HepG2 (cell line): ENCODE results near the gene PGPEP1. TPM values are rescaled to one million over a fixed set of nuclear protein-coding genes. Genes with fewer than 3 reads are reported as not detected.

Experiments used
- ATAC-seq: fragments of 200-7000 bp; cut with Tn5 transposase; 3 replicates; pipeline ENCODE4 v1.9.1; 2020; ENCODE audit warnings: mild to moderate bottlenecking, moderate library complexity
- BruUV-seq: library from RNA; stranded (reverse); fragments of 400-500 nt; replicated peaks from 2 replicates; lab custom pipeline; 2021; lab: Mats Ljungman, UMichigan
- CTCF ChIA-PET: fragments of 300-600 bp; formaldehyde crosslinking; extraction: SDS; loops from one replicate; lab custom pipeline; 2021; ENCODE audit warnings: low total read pairs, inconsistent platforms, low intra/inter-chr PET ratio; lab: Yijun Ruan, JAX
- POLR2A ChIA-PET: fragments of 350-600 bp; sonication (Branson Sonifier 250); formaldehyde crosslinking; loops from one replicate; lab custom pipeline; 2020; ENCODE audit warnings: antibody characterized with exemption, inconsistent platforms; lab: Yijun Ruan, JAX
- DNase-seq: peaks from one replicate; pipeline ENCODE4 v3.0.0-alpha.2; 2015; ENCODE audit warnings: low spot score
- FAIRE-seq: peaks from 3 replicates; lab custom pipeline; 2011; peaks lifted over from hg19 to GRCh38; lab: Jason Lieb, UNC
- H2AFZ ChIP-seq: one replicate; pipeline ENCODE4 v1.6.1; 2011; ENCODE audit warnings: low read length, inconsistent platforms
- H3K27ac ChIP-seq: fragments of 300-600 bp; 3 replicates; pipeline ENCODE4 v1.8.0; 2011; ENCODE audit warnings: mixed run types, mild to moderate bottlenecking, mixed read lengths, low read length, inconsistent platforms; ENCODE audit not compliant: insufficient read depth; ENCODE audit errors: extremely low read length
- H3K27me3 ChIP-seq, 2 experiments: fragments of 200-600 bp in 1 of 2; 2 replicates in 1 of 2; 3 replicates in 1 of 2; pipeline versions ENCODE4 v1.6.0 to v1.8.0; 2011; ENCODE audit warnings: low read length in 2 of 2, mild to moderate bottlenecking in 2 of 2, moderate library complexity in 2 of 2, inconsistent platforms in 1 of 2; ENCODE audit not compliant: insufficient read depth in 2 of 2, control insufficient read depth in 1 of 2
- H3K36me3 ChIP-seq, 2 experiments: fragments of 200-600 bp in 1 of 2; replicated peaks in 1 of 2; 2 replicates in 1 of 2; 3 replicates in 1 of 2; pipeline versions ENCODE4 v1.5.1 to v1.8.0; 2011; ENCODE audit warnings: low read length in 2 of 2, inconsistent platforms in 1 of 2; ENCODE audit not compliant: insufficient read depth in 2 of 2, control insufficient read depth in 1 of 2
- H3K4me1 ChIP-seq: 2 replicates; pipeline ENCODE4 v1.5.1; 2012; ENCODE audit warnings: low read length, inconsistent platforms; ENCODE audit not compliant: insufficient read depth
- H3K4me2 ChIP-seq: 2 replicates; pipeline ENCODE4 v1.6.0; 2011; ENCODE audit warnings: low read depth, low read length, inconsistent platforms
- H3K4me3 ChIP-seq, 3 experiments: fragments of 200-600 bp in 1 of 3; sonication (generic), shearing (Covaris generic) in 1 of 3; replicated peaks in 1 of 3; 2 replicates each; pipeline ENCODE4 v1.5.1; 2011 to 2016; ENCODE audit warnings: low read length in 3 of 3, inconsistent platforms in 2 of 3, low read depth in 2 of 3, mild to moderate bottlenecking in 2 of 3, control low read depth in 1 of 3, mixed read lengths in 1 of 3; ENCODE audit not compliant: insufficient read depth in 1 of 3
- H3K79me2 ChIP-seq: one replicate; pipeline ENCODE4 v1.6.1; 2011; ENCODE audit warnings: low read length, inconsistent platforms; ENCODE audit not compliant: insufficient read depth
- H3K9ac ChIP-seq: 2 replicates; pipeline ENCODE4 v1.6.0; 2011; ENCODE audit warnings: mild to moderate bottlenecking, low read depth, low read length, inconsistent platforms; ENCODE audit not compliant: insufficient read depth
- H3K9me3 ChIP-seq: 2 replicates; pipeline ENCODE4 v1.5.1; 2012; ENCODE audit warnings: mild to moderate bottlenecking, low read length
- H4K20me1 ChIP-seq: 2 replicates; pipeline ENCODE4 v1.6.0; 2011; ENCODE audit warnings: inconsistent platforms, mild to moderate bottlenecking, low read length, moderate library complexity; ENCODE audit not compliant: insufficient read depth
- AKNA ChIP-seq: sonication (generic); formaldehyde crosslinking; IDR thresholded peaks from 2 replicates; pipeline ENCODE4 v1.4.0; 2020; ENCODE audit warnings: missing genetic modification reagents, borderline replicate concordance
- CCDC6 ChIP-seq: sonication (generic); formaldehyde crosslinking; IDR thresholded peaks from 2 replicates; pipeline ENCODE4 v1.8.1; 2022; ENCODE audit warnings: mild to moderate bottlenecking, missing genetic modification reagents, moderate library complexity
- FOXO1 ChIP-seq: sonication (generic); formaldehyde crosslinking; IDR thresholded peaks from 2 replicates; pipeline ENCODE4 v1.4.0; 2020; ENCODE audit warnings: missing genetic modification reagents
- KDM5B ChIP-seq: sonication (generic); formaldehyde crosslinking; IDR thresholded peaks from 2 replicates; pipeline ENCODE4 v1.4.0; 2020; ENCODE audit warnings: missing genetic modification reagents, mild to moderate bottlenecking, borderline replicate concordance
- MED8 ChIP-seq: sonication (generic); formaldehyde crosslinking; IDR thresholded peaks from 2 replicates; pipeline ENCODE4 v1.8.1; 2023; ENCODE audit warnings: mild to moderate bottlenecking, missing genetic modification reagents; ENCODE audit not compliant: insufficient replicate concordance
- NR2F2 ChIP-seq: IDR thresholded peaks from 2 replicates; pipeline ENCODE4 v1.6.1; 2012; ENCODE audit warnings: low read depth, inconsistent platforms, borderline replicate concordance
- PAF1 ChIP-seq: IDR thresholded peaks from 2 replicates; pipeline ENCODE4 v1.6.1; 2016; ENCODE audit warnings: missing genetic modification reagents, missing compliant biosample characterization
- PAXIP1 ChIP-seq: sonication (generic); formaldehyde crosslinking; conservative IDR thresholded peaks from 2 replicates; pipeline ENCODE4 v1.4.0; 2020; ENCODE audit warnings: mild to moderate bottlenecking, missing genetic modification reagents, moderate library complexity
- PPARG ChIP-seq: conservative IDR thresholded peaks from 2 replicates; pipeline ENCODE4 v1.6.1; 2016; ENCODE audit warnings: missing biosample characterization, missing genetic modification reagents
- ZBTB7B ChIP-seq: sonication (generic); formaldehyde crosslinking; IDR thresholded peaks from 2 replicates; pipeline ENCODE4 v1.4.0; 2020; ENCODE audit warnings: missing genetic modification reagents
- WGBS: methylation state at CpG from one replicate; pipeline ENCODE4 v1.1.6; 2017; ENCODE audit warnings: low lambda C conversion rate; 5-methylcytosine and 5-hydroxymethylcytosine counted together
- in situ Hi-C: cut with HindIII; loops from 2 replicates; pipeline ENCODE4 v1.10.0; 2017; ENCODE audit warnings: low pct_unique_long_range_greater_than_20kb; ENCODE audit not compliant: extremely low pct_ligation_motif_present
- intact Hi-C: fragments of 100-400 bp; cut with micrococcal nuclease; formaldehyde crosslinking; loops from one replicate; pipeline ENCODE4 v1.10.0; 2022; ENCODE audit not compliant: unreplicated experiment
- polyA plus RNA-seq, 8 experiments: library from polyadenylated mRNA; depleted of rRNA in 3 of 8; stranded (reverse) in 7 of 8; unstranded in 1 of 8; fragments of >200 nt; fragmentation: Illumina TruSeq in 4 of 8; extraction: Trizol in 4 of 8; gene quantifications; 2 replicates each; pipeline versions ENCODE4 v1.2.1 to v1.2.3, GENCODE V29; 2011 to 2016; ENCODE audit warnings: low read depth in 4 of 8, missing spikeins in 1 of 8, mixed read lengths in 1 of 8; ENCODE audit not compliant: insufficient read depth in 1 of 8
- total RNA-seq, 5 experiments: library from RNA; depleted of rRNA; stranded (reverse); fragments of >200 nt; fragmentation: Illumina TruSeq; extraction: Trizol; gene quantifications; 2 replicates each; pipeline ENCODE4 v1.2.3, GENCODE V29; 2016; ENCODE audit warnings: low read depth in 1 of 5
- TF ChIP-seq, protein P1 (sequence below), 2 experiments: fragments of 450-650 bp in 1 of 2; sonication (generic) in 1 of 2; formaldehyde crosslinking; IDR thresholded peaks; 2 replicates each; pipeline versions ENCODE4 v1.5.0 to v1.8.0; 2020 to 2022; ENCODE audit warnings: mild to moderate bottlenecking in 1 of 2, missing genetic modification reagents in 1 of 2

Gene PGPEP1
- total and polyA plus RNA-seq, 2 of the 13 experiments (the other 11 are each of a cell fraction or from before 2014, with no cell fraction given): 53.1 to 56.6 TPM

- 0 out of 2 replicates have a peak, but pooled peaks have one; percentile 12 for TF ChIP-seq PAXIP1
These were observed 36.6 kb downstream of the PGPEP1 start (continued) for GRCh38 chr19:18377026-18377425.

- no peak overlapping the region for H2AFZ ChIP-seq
- H3K36me3 ChIP-seq: no peaks in the 10 kb centered on the region
- TSS peak; percentile 79 for BruUV-seq
- ChIA-PET CTCF (no interaction called here), POLR2A (interaction anchor here (0.6 to 14.3 kb wide), 21 partner anchors 9 to 207 kb away, joined by 3 to 514 read pairs (median 4); partner anchors contain the start of genes IQCN, JUND, LSM4 and PGPEP1)
- no peaks in the 10 kb centered on the region for H3K9me3 ChIP-seq
- no peaks in the 10 kb centered on the region; a peak in 1 of 5 replicates for H3K27me3 ChIP-seq
- H3K27ac ChIP-seq: peak overlapping the region; percentile 80
- no peaks in the 10 kb centered on the region for H4K20me1 ChIP-seq
- intact Hi-C loops: no loop called here
- peaks cover 96% of the 10 kb centered on the region for H3K4me1 ChIP-seq
- H3K4me2 ChIP-seq: peak overlapping the region; percentile 54
- DNase-seq: peak; percentile 98
- FAIRE-seq: peak; percentile 85
- in situ Hi-C loops: no loop called here
- ATAC-seq: peak; percentile 90
- no peak overlapping the region; a peak in 1 of 6 replicates for H3K4me3 ChIP-seq
- H3K9ac ChIP-seq: peak overlapping the region; percentile 27; the same call in 1 of the 2 replicates
- peaks cover 34% of the 10 kb centered on the region for H3K79me2 ChIP-seq
- 13% methylated on average over 17 of the region's 22 CpGs for WGBS
- TF ChIP-seq, protein P1, sequence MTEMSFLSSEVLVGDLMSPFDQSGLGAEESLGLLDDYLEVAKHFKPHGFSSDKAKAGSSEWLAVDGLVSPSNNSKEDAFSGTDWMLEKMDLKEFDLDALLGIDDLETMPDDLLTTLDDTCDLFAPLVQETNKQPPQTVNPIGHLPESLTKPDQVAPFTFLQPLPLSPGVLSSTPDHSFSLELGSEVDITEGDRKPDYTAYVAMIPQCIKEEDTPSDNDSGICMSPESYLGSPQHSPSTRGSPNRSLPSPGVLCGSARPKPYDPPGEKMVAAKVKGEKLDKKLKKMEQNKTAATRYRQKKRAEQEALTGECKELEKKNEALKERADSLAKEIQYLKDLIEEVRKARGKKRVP (CRISPR knock-in tag; IDR thresholded peaks at IDR 0.05): peak in 1 of 2 experiments; percentile 88; a peak in 2 of 4 replicates
- TF ChIP-seq ZBTB7B (CRISPR knock-in tag) (peak; percentile 84), NR2F2 (peak; percentile 97), FOXO1 (CRISPR knock-in tag) (peak; percentile 97), PAF1 (no peak), AKNA (CRISPR knock-in tag) (no peak), KDM5B (peak; percentile 77; the same call in 1 of the 2 replicates), PPARG (CRISPR knock-in tag) (peak; percentile 75), CCDC6 (CRISPR knock-in tag) (peak; percentile 82; the same call in 1 of the 2 replicates), MED8 (CRISPR knock-in tag) (peak; percentile 99)
These were observed 39.7 kb downstream of the PGPEP1 start for GRCh38 chr19:18379803-18380747.
